Nephron (organoid): ENCODE results near the gene FNDC3B.

Experiments
- H3K27ac Mint-ChIP-seq, 3 experiments: 2 replicates each; pipeline ENCODE4 v1.8.0; 2020; ENCODE audit warnings: mixed read lengths in 3 of 3, mild to moderate bottlenecking in 2 of 3, moderate library complexity in 1 of 3
- H3K27me3 Mint-ChIP-seq: 2 replicates; pipeline ENCODE4 v1.8.0; 2021; ENCODE audit warnings: low read depth, mild to moderate bottlenecking, moderate library complexity, mixed read lengths
- H3K36me3 Mint-ChIP-seq: 2 replicates; pipeline ENCODE4 v1.8.0; 2020; ENCODE audit warnings: low read depth, mixed read lengths
- H3K4me1 Mint-ChIP-seq: 2 replicates; pipeline ENCODE4 v1.8.0; 2020; ENCODE audit warnings: mixed read lengths
- H3K4me3 Mint-ChIP-seq, 3 experiments: 2 replicates each; pipeline ENCODE4 v1.8.0; 2020; ENCODE audit warnings: mild to moderate bottlenecking in 3 of 3, mixed read lengths in 3 of 3, moderate library complexity in 2 of 3
- H3K9me3 Mint-ChIP-seq: 2 replicates; pipeline ENCODE4 v1.8.0; 2020; ENCODE audit warnings: mixed read lengths
- TF ChIP-seq, protein P1 (sequence below), 3 experiments: fragments of 200-600 bp; sonication (generic); IDR thresholded peaks; one replicate each; pipeline ENCODE4 v1.5.0; 2021; ENCODE audit warnings: antibody characterized with exemption in 3 of 3; ENCODE audit not compliant: unreplicated experiment in 3 of 3

The FNDC3B gene

DNA sequence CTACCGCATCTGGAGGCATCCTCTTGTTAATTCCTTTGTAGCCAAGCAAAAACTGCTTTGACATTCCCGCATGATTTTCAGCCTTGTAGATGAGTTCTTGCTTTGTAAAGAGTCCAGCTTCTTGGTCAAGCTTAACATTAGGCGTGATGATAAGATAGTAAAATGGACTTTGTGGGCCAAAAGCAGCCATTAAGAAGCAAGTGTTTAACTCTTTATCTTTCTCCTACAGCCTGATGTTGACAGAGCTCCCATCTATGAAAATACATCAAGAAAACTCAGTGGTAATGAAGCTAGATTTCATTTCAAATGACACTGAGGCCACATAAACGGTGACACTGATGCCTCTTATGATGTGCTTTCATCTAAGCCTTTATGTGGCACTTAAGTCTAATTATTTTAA lies 33.2 kb downstream of the FNDC3B start:
- Mint-ChIP-seq H3K27ac (no peak overlapping the region), H3K4me3 (no peak overlapping the region), H3K36me3 (peaks cover 7% of the 10 kb centered on the region), H3K9me3 (no peaks in the 10 kb centered on the region), H3K4me1 (peaks cover 73% of the 10 kb centered on the region), H3K27me3 (no peaks in the 10 kb centered on the region)
- TF ChIP-seq, protein P1, sequence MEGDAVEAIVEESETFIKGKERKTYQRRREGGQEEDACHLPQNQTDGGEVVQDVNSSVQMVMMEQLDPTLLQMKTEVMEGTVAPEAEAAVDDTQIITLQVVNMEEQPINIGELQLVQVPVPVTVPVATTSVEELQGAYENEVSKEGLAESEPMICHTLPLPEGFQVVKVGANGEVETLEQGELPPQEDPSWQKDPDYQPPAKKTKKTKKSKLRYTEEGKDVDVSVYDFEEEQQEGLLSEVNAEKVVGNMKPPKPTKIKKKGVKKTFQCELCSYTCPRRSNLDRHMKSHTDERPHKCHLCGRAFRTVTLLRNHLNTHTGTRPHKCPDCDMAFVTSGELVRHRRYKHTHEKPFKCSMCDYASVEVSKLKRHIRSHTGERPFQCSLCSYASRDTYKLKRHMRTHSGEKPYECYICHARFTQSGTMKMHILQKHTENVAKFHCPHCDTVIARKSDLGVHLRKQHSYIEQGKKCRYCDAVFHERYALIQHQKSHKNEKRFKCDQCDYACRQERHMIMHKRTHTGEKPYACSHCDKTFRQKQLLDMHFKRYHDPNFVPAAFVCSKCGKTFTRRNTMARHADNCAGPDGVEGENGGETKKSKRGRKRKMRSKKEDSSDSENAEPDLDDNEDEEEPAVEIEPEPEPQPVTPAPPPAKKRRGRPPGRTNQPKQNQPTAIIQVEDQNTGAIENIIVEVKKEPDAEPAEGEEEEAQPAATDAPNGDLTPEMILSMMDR (IDR thresholded peaks at IDR 0.05; ENCODE audit: unreplicated experiment in 3 of 3) = no peak

DNA sequence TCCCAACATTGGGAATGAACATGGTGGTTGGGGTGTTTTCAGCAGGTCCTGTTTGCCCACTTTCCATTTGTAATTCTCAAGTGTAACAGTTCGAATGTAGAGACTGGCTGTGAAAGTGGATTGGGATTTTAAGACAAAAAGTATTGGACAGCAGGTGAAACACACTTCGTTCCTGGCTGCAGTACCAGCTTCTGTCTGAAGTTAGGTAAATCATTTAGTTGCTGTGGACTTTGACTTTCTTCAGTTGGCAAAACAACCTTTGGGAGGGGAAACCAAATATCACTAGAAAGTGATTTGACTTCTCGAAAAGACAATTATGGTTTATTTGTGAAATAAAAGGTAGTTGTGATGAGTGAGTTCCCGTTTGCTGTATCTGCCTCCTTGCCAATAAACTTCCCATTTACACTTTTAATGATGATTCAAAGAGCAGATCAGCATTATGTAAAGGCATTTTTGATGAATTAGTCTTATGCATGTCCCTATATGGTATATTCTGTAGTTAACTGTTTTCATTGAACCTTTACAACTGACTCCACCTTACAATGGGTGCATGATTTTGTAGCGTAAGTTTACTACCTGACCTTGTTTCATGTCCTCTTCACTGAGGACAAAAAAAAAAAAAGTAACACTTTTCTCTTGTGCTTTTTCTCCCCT lies 34.0 kb downstream of the FNDC3B start:
- Mint-ChIP-seq H3K4me3 (no peak overlapping the region), H3K36me3 (peaks cover 12% of the 10 kb centered on the region), H3K27ac (peak overlapping the region; percentile 7 to 79 (median 61)), H3K9me3 (no peaks in the 10 kb centered on the region), H3K27me3 (no peaks in the 10 kb centered on the region), H3K4me1 (peaks cover 69% of the 10 kb centered on the region)
- TF ChIP-seq, protein P1 (IDR thresholded peaks at IDR 0.05; ENCODE audit: unreplicated experiment in 3 of 3) = no peak

DNA sequence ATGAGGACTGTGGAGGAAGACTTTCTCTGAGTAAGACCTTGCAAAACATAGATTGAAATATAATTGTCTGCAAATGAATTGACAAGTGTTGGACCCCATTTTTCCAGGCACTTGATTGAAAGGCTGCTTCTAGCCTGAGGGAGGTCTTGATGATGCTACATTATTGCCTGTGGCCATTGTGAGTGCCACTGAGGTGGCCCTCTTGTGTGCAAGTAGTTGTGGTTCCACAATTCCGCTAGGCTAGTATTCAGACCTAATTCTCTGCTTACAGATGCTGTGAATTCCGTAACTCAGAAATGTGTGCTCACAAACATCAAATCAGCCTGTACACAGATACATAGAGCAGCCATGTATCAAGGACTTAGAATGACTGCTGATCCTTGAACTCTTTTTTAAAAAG lies 34.7 kb downstream of the FNDC3B start:
- peaks cover 69% of the 10 kb centered on the region for H3K4me1 Mint-ChIP-seq
- peak overlapping the region; percentile 52 to 79 (median 61) for H3K27ac Mint-ChIP-seq
- H3K9me3 Mint-ChIP-seq = no peaks in the 10 kb centered on the region
- TF ChIP-seq, protein P1 (IDR thresholded peaks at IDR 0.05; ENCODE audit: unreplicated experiment in 3 of 3) = no peak
- H3K27me3 Mint-ChIP-seq = no peaks in the 10 kb centered on the region
- H3K36me3 Mint-ChIP-seq = peaks cover 16% of the 10 kb centered on the region
- no peak overlapping the region for H3K4me3 Mint-ChIP-seq

DNA sequence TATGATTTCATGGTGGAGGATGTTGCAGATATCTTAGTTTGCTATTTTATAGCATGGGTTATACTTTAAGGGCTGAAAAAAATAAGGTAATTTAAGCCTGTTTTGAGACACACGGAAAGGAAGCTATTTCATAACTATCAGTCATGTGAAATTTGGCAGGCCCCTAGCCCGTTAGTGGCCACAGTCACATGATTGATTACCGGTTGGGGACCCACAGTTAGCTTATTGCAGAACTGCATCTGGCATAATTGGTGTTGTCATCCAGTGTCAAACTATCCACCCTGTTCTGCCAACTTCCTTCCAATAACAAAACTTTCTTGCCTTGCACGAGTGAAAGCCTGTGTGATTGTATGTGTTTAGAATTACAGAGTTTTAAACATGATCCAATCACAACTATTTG lies 35.2 kb downstream of the FNDC3B start:
- no peaks in the 10 kb centered on the region for H3K9me3 Mint-ChIP-seq
- TF ChIP-seq, protein P1 (IDR thresholded peaks at IDR 0.05; ENCODE audit: unreplicated experiment in 3 of 3) = no peak
- peak overlapping the region; percentile 52 to 79 (median 61) for H3K27ac Mint-ChIP-seq

DNA sequence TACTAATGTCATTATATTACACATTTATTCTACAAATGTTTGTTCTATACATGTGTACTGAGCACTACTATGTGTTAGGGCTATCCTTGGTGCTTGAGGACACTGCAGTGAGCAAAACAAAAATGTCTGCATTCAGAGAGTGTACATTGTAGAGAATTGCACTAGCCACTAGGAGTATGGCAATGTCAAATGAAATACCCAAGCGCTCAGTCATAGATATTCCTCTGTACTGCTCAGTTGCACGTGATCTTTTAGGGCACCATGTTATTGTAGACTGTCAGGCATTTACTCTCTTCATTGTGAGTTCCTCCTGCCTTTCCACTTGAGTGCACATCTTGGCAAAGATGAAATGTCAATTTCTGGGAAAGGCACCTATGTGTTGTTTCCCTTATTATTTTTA lies 36.8 kb downstream of the FNDC3B start:
- Mint-ChIP-seq H3K27ac (peak overlapping the region in 2 of 3 experiments; percentile 32 to 51), H3K4me1 (peaks cover 66% of the 10 kb centered on the region), H3K36me3 (peaks cover 20% of the 10 kb centered on the region), H3K9me3 (no peaks in the 10 kb centered on the region), H3K27me3 (no peaks in the 10 kb centered on the region), H3K4me3 (no peak overlapping the region)
- TF ChIP-seq, protein P1 (IDR thresholded peaks at IDR 0.05; ENCODE audit: unreplicated experiment in 3 of 3) = no peak

More for the DNA sequence above, 35.2 kb downstream of the FNDC3B start:
- Mint-ChIP-seq H3K4me1 (peaks cover 69% of the 10 kb centered on the region), H3K4me3 (no peak overlapping the region), H3K36me3 (peaks cover 20% of the 10 kb centered on the region), H3K27me3 (no peaks in the 10 kb centered on the region)

DNA sequence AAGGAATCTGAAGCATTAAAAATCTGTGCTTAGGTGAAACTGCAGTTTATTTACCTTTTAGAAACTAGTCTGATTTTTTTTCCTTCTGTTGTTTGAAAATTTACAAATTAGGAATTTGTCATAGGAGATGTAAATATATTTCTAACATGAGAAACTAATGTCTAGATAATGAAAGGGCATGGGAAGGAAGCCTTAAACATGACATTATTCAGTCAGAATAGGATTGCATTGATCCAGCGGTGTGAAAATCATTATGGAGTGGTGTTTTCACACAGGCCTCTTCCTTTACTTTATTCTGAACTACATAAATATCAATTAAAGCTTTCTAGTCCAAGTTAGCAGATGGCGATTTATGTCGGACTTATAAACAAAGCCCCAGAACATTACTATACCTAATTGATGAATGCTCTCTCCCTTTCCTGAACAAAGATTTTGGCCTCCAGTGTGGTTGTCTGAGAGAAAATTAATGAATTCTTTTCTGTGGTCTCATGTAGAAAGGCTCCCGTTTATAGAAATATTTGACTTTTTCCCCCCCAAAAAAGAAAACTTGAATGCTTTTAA lies 37.9 kb downstream of the FNDC3B start:
- TF ChIP-seq, protein P1 (IDR thresholded peaks at IDR 0.05; ENCODE audit: unreplicated experiment in 3 of 3) = no peak
- H3K4me1 Mint-ChIP-seq = peaks cover 73% of the 10 kb centered on the region
- no peak overlapping the region for H3K4me3 Mint-ChIP-seq
- H3K27ac Mint-ChIP-seq = peak overlapping the region; percentile 48 to 49 (median 49)
- no peaks in the 10 kb centered on the region for H3K9me3 Mint-ChIP-seq
- peaks cover 24% of the 10 kb centered on the region for H3K36me3 Mint-ChIP-seq
- no peaks in the 10 kb centered on the region for H3K27me3 Mint-ChIP-seq
